Erythroblast (primary cell): ENCODE data around the gene TPRN.

Experiments
- GATA1 ChIP-seq: IDR thresholded peaks from 2 replicates; pipeline ENCODE4 v1.6.1; 2011; ENCODE audit warnings: low read depth, mild to moderate bottlenecking, control low read depth, low read length, moderate library complexity
- POLR2A ChIP-seq: IDR thresholded peaks from 2 replicates; pipeline ENCODE4 v1.6.1; 2011; ENCODE audit warnings: mild to moderate bottlenecking, low read length

DNA sequence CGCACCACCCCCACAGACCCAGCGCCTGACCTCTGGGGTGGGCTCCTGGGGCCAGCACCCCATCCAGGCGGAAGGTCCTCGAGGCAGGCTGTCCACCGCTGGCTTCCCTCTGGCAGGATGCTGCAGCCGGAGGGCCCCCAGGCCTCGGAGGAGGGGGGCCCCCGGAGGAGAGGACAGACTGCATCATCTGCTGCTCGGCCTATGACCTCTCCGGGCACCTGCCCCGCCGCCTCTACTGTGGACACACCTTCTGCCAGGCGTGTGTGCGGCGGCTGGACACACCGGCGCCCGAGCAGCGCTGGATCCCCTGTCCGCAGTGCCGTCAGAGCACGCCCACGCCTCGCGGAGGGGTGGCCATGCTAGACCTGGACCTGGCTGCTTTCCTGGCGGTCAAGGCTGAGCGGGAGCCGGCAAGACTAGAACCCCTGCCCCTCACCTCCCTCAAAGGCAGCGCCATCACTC, 28.0 kb upstream of the TPRN start:
- TF ChIP-seq POLR2A (no peak), GATA1 (no peak)
